SK-N-SH (cell line): ENCODE results near the gene IL9R. TPM values are rescaled to one million over a fixed set of nuclear protein-coding genes. Genes with fewer than 3 reads are reported as not detected.

ENCODE experiments used
- CTCF ChIA-PET: fragments of 300-600, 350-600 bp; formaldehyde crosslinking; extraction: SDS; loops from one replicate; lab custom pipeline; 2021; lab: Yijun Ruan, JAX
- POLR2A ChIA-PET: fragments of 350-600 bp; sonication (Branson Sonifier 250); formaldehyde crosslinking; extraction: SDS; loops from one replicate; lab custom pipeline; 2020; ENCODE audit warnings: antibody characterized with exemption, inconsistent platforms; lab: Yijun Ruan, JAX
- DNase-seq: peaks from one replicate; pipeline ENCODE4 v3.0.0; 2012
- H2AFZ ChIP-seq: fragments of 200-600 bp; sonication (generic); 2 replicates; pipeline ENCODE4 v1.8.1; 2016; ENCODE audit warnings: antibody characterized with exemption, mild to moderate bottlenecking, low read depth
- H3F3A ChIP-seq: fragments of 200-600 bp; sonication (generic); replicated peaks from 2 replicates; pipeline ENCODE3; 2016; ENCODE audit warnings: antibody characterized with exemption, mild to moderate bottlenecking; ENCODE audit not compliant: insufficient read depth
- H3K27ac ChIP-seq, 2 experiments: fragments of 200-500 bp in 1 of 2; fragments of 200-600 bp in 1 of 2; sonication (Bioruptor generic) in 1 of 2; sonication (generic), shearing (Covaris generic) in 1 of 2; 2 replicates each; pipeline versions ENCODE4 v1.5.1 to v1.6.1; 2014 to 2016; ENCODE audit warnings: low read depth in 2 of 2, inconsistent platforms in 1 of 2, low read length in 1 of 2, mild to moderate bottlenecking in 1 of 2, mixed read lengths in 1 of 2
- H3K27me3 ChIP-seq: fragments of 200-600 bp; sonication (generic), shearing (Covaris generic); 2 replicates; pipeline ENCODE4 v1.6.1; 2016; ENCODE audit warnings: mixed run types; ENCODE audit not compliant: insufficient read depth
- H3K36me3 ChIP-seq, 2 experiments: fragments of 200-500 bp in 1 of 2; fragments of 200-600 bp in 1 of 2; sonication (Bioruptor generic) in 1 of 2; sonication (generic) in 1 of 2; replicated peaks in 1 of 2; 2 replicates each; pipeline versions ENCODE3 to v1.5.1; 2014 to 2016; ENCODE audit warnings: low read length in 1 of 2, mild to moderate bottlenecking in 1 of 2; ENCODE audit not compliant: insufficient read depth in 2 of 2, control insufficient read depth in 1 of 2
- H3K4me1 ChIP-seq, 2 experiments: fragments of 200-500 bp in 1 of 2; fragments of 200-600 bp in 1 of 2; sonication (Bioruptor generic) in 1 of 2; sonication (generic), shearing (Covaris generic) in 1 of 2; 2 replicates each; pipeline versions ENCODE4 v1.5.1 to v1.6.1; 2014 to 2016; ENCODE audit warnings: low read depth in 1 of 2, low read length in 1 of 2, mixed run types in 1 of 2; ENCODE audit not compliant: insufficient read depth in 2 of 2, control insufficient read depth in 1 of 2
- H3K4me2 ChIP-seq: fragments of 200-600 bp; sonication (generic), shearing (Covaris generic); 2 replicates; pipeline ENCODE4 v1.6.1; 2017; ENCODE audit warnings: mixed run types
- H3K4me3 ChIP-seq, 2 experiments: fragments of 200-500 bp in 1 of 2; fragments of 200-600 bp in 1 of 2; sonication (Bioruptor generic) in 1 of 2; sonication (generic), shearing (Covaris generic) in 1 of 2; 2 replicates each; pipeline versions ENCODE4 v1.5.1 to v1.8.1; 2014 to 2016; ENCODE audit warnings: low read depth in 2 of 2, inconsistent platforms in 1 of 2, low read length in 1 of 2, mild to moderate bottlenecking in 1 of 2, mixed read lengths in 1 of 2, moderate library complexity in 1 of 2
- H3K79me2 ChIP-seq: fragments of 200-600 bp; sonication (generic); 2 replicates; pipeline ENCODE4 v1.8.1; 2017; ENCODE audit warnings: mild to moderate bottlenecking; ENCODE audit not compliant: insufficient read depth
- H3K9ac ChIP-seq: fragments of 200-600 bp; sonication (generic); 2 replicates; pipeline ENCODE4 v1.6.1; 2017; ENCODE audit warnings: mixed run types
- H3K9me2 ChIP-seq: fragments of 200-600 bp; sonication (generic); 2 replicates; pipeline ENCODE4 v1.6.1; 2017; ENCODE audit warnings: mixed run types
- H3K9me3 ChIP-seq: fragments of 200-600 bp; sonication (generic); 2 replicates; pipeline ENCODE4 v1.6.1; 2017; ENCODE audit warnings: mixed run types, mild to moderate bottlenecking, moderate library complexity
- H4K20me1 ChIP-seq: fragments of 200-600 bp; sonication (generic); 2 replicates; pipeline ENCODE4 v1.6.1; 2017; ENCODE audit warnings: mild to moderate bottlenecking, mixed run types; ENCODE audit not compliant: insufficient read depth
- EP300 ChIP-seq, 2 experiments: IDR thresholded peaks; 2 replicates each; pipeline versions ENCODE4 v1.4.0 to v1.6.1; 2012; ENCODE audit warnings: borderline replicate concordance in 1 of 2, low read depth in 1 of 2, low read length in 1 of 2
- FOXJ3 ChIP-seq: sonication (generic); formaldehyde crosslinking; IDR thresholded peaks from 2 replicates; pipeline ENCODE4 v1.5.1; 2020; ENCODE audit warnings: mild to moderate bottlenecking, missing genetic modification reagents
- GABPA ChIP-seq: IDR thresholded peaks from 2 replicates; pipeline ENCODE4 v1.4.0; 2012; ENCODE audit warnings: low read depth, mild to moderate bottlenecking
- GATA2 ChIP-seq: sonication (generic); formaldehyde crosslinking; IDR thresholded peaks from 2 replicates; pipeline ENCODE4 v1.5.0; 2020; ENCODE audit warnings: mild to moderate bottlenecking, missing genetic modification reagents
- MXI1 ChIP-seq: IDR thresholded peaks from 2 replicates; pipeline ENCODE4 v1.6.1; 2012; ENCODE audit warnings: mild to moderate bottlenecking, low read depth, low read length, improper control_type of control experiment
- NFIC ChIP-seq: IDR thresholded peaks from 2 replicates; pipeline ENCODE4 v1.4.0; 2012; ENCODE audit warnings: borderline replicate concordance
- RAD21 ChIP-seq: IDR thresholded peaks from 2 replicates; pipeline ENCODE4 v1.6.1; 2012; ENCODE audit warnings: mild to moderate bottlenecking, low read length
- TAF1 ChIP-seq: IDR thresholded peaks from 2 replicates; pipeline ENCODE4 v1.6.1; 2012; ENCODE audit warnings: low read depth, mild to moderate bottlenecking, low read length, moderate library complexity, borderline replicate concordance
- TCF12 ChIP-seq: IDR thresholded peaks from 2 replicates; pipeline ENCODE4 v1.4.0; 2012
- USF2 ChIP-seq: fragments of 150-350 bp; IDR thresholded peaks from 2 replicates; pipeline ENCODE4 v1.6.1; 2017; ENCODE audit warnings: antibody characterized with exemption, low read length, low read depth, borderline replicate concordance
- YY1 ChIP-seq: IDR thresholded peaks from 2 replicates; pipeline ENCODE4 v1.4.0; 2012; ENCODE audit warnings: low read depth, mild to moderate bottlenecking
- whole genome bisulfite sequencing: methylation state at CpG from one replicate; pipeline ENCODE4 v1.1.6; 2017; ENCODE audit warnings: low lambda C conversion rate; 5-methylcytosine and 5-hydroxymethylcytosine counted together
- polyA plus RNA-seq, 3 experiments: library from polyadenylated mRNA; depleted of rRNA; stranded (reverse); fragments of >200 nt; gene quantifications; 2 replicates each; pipeline ENCODE4 v1.2.3, GENCODE V29; 2012
- TF ChIP-seq, protein P1 (sequence below): IDR thresholded peaks from 2 replicates; pipeline ENCODE4 v1.4.0; 2012; ENCODE audit warnings: low read depth
- TF ChIP-seq, protein P2 (sequence below): fragments of 150-350 bp; IDR thresholded peaks from 2 replicates; pipeline ENCODE4 v1.6.1; 2016; ENCODE audit warnings: mild to moderate bottlenecking, low read depth, low read length
- TF ChIP-seq, protein P3 (sequence below): IDR thresholded peaks from 2 replicates; pipeline ENCODE4 v1.6.1; 2012; ENCODE audit warnings: mild to moderate bottlenecking, low read depth, low read length, moderate library complexity

Gene IL9R, protein sequence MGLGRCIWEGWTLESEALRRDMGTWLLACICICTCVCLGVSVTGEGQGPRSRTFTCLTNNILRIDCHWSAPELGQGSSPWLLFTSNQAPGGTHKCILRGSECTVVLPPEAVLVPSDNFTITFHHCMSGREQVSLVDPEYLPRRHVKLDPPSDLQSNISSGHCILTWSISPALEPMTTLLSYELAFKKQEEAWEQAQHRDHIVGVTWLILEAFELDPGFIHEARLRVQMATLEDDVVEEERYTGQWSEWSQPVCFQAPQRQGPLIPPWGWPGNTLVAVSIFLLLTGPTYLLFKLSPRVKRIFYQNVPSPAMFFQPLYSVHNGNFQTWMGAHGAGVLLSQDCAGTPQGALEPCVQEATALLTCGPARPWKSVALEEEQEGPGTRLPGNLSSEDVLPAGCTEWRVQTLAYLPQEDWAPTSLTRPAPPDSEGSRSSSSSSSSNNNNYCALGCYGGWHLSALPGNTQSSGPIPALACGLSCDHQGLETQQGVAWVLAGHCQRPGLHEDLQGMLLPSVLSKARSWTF
- 0.03 and 0.06 TPM in 2 replicates for polyA plus RNA-seq (2012; rRNA removed)
- polyA plus RNA-seq (2012; cell fraction: cytosol; rRNA removed): 0.03 TPM in 2 replicates
- 0.27 and 0.39 TPM in 2 replicates for polyA plus RNA-seq (2012; cell fraction: nucleus; rRNA removed)

DNA sequence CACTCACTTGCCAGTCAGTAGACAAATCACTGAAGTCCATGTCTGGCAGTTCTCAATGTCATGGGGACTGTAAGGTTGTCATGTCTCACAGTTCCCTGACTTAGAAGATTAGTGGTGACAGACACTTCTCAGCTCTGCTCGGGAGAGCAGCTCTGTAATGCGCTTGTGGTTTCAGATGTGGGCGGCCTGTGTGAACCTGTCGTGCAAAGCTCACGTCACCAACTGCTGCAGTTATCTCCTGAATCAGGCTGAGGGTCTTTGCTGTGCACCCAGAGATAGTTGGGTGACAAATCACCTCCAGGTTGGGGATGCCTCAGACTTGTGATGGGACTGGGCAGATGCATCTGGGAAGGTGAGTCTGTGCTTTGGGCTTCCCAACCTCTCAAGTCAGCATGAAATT, at the start of gene IL9R:
IL9R (plus strand) TSS at position 261 of the 400 bp plus-strand sequence; CDS start at position 325, 64 bp downstream.
- WGBS: 14% methylated on average over 5 of the region's 5 CpGs
- DNase-seq: no peak

More for the DNA sequence above, at the start of gene IL9R:
- no peaks in the 10 kb centered on the region for H3K9me3 ChIP-seq
- no peaks in the 10 kb centered on the region; the same call in 1 of the 2 replicates for H3K27me3 ChIP-seq
- no peaks in the 10 kb centered on the region for H4K20me1 ChIP-seq
- H3K9ac ChIP-seq: no peak within 1 kb of the TSS
- H3K4me3 ChIP-seq: no peak within 1 kb of the TSS
- no peak within 1 kb of the TSS for H3K27ac ChIP-seq
- H3K9me2 ChIP-seq: no peaks in the 10 kb centered on the region
- no peak within 1 kb of the TSS for H2AFZ ChIP-seq
- H3K36me3 ChIP-seq: no peaks in the 10 kb centered on the region
- ChIA-PET CTCF (no interaction called here), POLR2A (no interaction called here)
- TF ChIP-seq MXI1 (no peak), YY1 (no peak), NFIC (no peak), GABPA (no peak), TCF12 (no peak), RAD21 (no peak), GATA2 (no peak), USF2 (no peak), EP300 (IDR thresholded peaks at IDR 0.05; ENCODE audit: borderline replicate concordance in 1 of 2, low read depth in 1 of 2, low read length in 1 of 2) (no peak), TAF1 (no peak), FOXJ3 (CRISPR knock-in tag) (no peak)
- TF ChIP-seq, protein P1, sequence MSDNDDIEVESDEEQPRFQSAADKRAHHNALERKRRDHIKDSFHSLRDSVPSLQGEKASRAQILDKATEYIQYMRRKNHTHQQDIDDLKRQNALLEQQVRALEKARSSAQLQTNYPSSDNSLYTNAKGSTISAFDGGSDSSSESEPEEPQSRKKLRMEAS: no peak
- TF ChIP-seq, protein P2, sequence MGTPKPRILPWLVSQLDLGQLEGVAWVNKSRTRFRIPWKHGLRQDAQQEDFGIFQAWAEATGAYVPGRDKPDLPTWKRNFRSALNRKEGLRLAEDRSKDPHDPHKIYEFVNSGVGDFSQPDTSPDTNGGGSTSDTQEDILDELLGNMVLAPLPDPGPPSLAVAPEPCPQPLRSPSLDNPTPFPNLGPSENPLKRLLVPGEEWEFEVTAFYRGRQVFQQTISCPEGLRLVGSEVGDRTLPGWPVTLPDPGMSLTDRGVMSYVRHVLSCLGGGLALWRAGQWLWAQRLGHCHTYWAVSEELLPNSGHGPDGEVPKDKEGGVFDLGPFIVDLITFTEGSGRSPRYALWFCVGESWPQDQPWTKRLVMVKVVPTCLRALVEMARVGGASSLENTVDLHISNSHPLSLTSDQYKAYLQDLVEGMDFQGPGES: no peak
- TF ChIP-seq, protein P3, sequence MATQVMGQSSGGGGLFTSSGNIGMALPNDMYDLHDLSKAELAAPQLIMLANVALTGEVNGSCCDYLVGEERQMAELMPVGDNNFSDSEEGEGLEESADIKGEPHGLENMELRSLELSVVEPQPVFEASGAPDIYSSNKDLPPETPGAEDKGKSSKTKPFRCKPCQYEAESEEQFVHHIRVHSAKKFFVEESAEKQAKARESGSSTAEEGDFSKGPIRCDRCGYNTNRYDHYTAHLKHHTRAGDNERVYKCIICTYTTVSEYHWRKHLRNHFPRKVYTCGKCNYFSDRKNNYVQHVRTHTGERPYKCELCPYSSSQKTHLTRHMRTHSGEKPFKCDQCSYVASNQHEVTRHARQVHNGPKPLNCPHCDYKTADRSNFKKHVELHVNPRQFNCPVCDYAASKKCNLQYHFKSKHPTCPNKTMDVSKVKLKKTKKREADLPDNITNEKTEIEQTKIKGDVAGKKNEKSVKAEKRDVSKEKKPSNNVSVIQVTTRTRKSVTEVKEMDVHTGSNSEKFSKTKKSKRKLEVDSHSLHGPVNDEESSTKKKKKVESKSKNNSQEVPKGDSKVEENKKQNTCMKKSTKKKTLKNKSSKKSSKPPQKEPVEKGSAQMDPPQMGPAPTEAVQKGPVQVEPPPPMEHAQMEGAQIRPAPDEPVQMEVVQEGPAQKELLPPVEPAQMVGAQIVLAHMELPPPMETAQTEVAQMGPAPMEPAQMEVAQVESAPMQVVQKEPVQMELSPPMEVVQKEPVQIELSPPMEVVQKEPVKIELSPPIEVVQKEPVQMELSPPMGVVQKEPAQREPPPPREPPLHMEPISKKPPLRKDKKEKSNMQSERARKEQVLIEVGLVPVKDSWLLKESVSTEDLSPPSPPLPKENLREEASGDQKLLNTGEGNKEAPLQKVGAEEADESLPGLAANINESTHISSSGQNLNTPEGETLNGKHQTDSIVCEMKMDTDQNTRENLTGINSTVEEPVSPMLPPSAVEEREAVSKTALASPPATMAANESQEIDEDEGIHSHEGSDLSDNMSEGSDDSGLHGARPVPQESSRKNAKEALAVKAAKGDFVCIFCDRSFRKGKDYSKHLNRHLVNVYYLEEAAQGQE: no peak
- no peak within 1 kb of the TSS for H3K4me2 ChIP-seq
- H3K4me1 ChIP-seq: peaks cover 0 to 13% of the 10 kb centered on the region in 2 experiments; a peak in 1 of 4 replicates
- H3F3A ChIP-seq: no peaks in the 10 kb centered on the region
- H3K79me2 ChIP-seq: no peaks in the 10 kb centered on the region
